ENCODE data around the gene RIN3. TPM values are rescaled to one million over a fixed set of nuclear protein-coding genes. Genes with fewer than 3 reads are reported as not detected.

Gene RIN3
- 2.2 and 2.5 TPM in 2 replicates for total RNA-seq (2012; rRNA removed)
- polyA plus RNA-seq (2012; rRNA removed): 11.1 and 11.6 TPM in 2 replicates
- 8.9 and 13.9 TPM in 2 replicates for polyA plus RNA-seq (2012; cell fraction: cytosol; rRNA removed)
- 10.8 and 19.9 TPM in 2 replicates for polyA plus RNA-seq (2012; cell fraction: nucleus; rRNA removed; ENCODE audit: low replicate concordance)
- percentile 80 among the genes with signal in this experiment for Bru-seq, nascent RNA
- percentile 75 among the genes with signal in this experiment for BruChase-seq, experiment 1, labeled RNA remaining after a 6-hour chase
- BruChase-seq, experiment 2, labeled RNA remaining after a 2-hour chase: percentile 72 among the genes with signal in this experiment
- long read RNA-seq, partial matches to known transcripts: 19 of 32 reads
- long read RNA-seq, other reads (novel, unspliced or antisense): 12 of 32 reads

DNA sequence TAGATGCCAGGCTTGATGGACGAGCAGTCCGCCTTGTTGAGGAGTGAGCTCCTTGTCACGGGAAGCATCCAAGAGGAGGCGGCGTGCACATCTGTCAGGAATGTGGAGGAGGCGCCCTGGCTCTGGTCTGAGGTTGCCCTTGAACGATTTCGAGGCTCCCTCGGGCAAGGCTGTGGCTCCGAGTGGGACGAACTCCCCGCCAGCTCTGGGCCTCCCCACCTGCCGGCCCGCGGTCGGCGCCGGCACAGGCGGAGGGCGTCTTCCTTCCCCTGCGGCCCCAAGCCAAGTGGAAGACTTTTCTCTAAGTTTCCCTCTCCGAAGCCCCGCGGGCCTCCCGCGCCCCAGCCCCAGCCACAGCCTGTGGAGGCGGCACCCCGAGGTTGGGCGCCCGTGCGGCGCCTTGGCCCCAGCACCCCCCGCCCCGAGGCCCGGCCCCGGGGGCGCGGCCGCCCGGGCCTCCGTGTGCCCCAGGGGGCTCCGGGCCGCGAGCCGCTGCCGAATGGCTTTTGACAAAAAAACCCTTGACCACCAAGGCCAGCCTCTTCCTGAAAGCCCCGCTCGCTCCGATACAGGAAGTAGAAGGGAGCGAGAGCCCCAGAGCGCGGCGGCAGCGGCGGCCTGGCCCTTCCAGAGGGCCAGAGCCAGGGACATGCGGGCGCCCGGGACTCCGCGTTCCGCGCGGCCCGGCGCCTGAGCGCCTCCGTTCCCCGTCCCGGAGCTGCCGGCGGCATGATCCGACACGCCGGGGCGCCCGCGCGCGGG is at the start of gene RIN3:
Gene RIN3, plus strand, starts transcription at position 578 of the 762 bp plus-strand sequence. Its CDS starts 152 bp downstream, at position 730.
- peak within 1 kb of the TSS; percentile 89 for H2BK120ac ChIP-seq (ENCODE audit: low read depth, low read length)
- peaks cover 9% of the 10 kb centered on the region for H3K9me1 ChIP-seq (ENCODE audit: insufficient read depth, low read length)
- H4K5ac ChIP-seq (ENCODE audit: low read depth, low read length): peak within 1 kb of the TSS; percentile 75
- H3K4me1 ChIP-seq (ENCODE audit: control insufficient read depth, insufficient read depth, low read length): peaks cover 13% of the 10 kb centered on the region
- TF ChIP-seq RCOR1 (IDR thresholded peaks at IDR 0.05; ENCODE audit: insufficient replicate concordance, low read length) (peak; percentile 56), POLR2A (IDR thresholded peaks at IDR 0.05; ENCODE audit: low read depth, low read length) (peak; percentile 73), USF2 (IDR thresholded peaks at IDR 0.05; ENCODE audit: low read depth, low read length) (no peak)
- ChIA-PET CTCF (interaction anchor here (0.9 kb wide), 1 partner anchor 54 kb away, joined by 3 read pairs; no protein-coding TSS in a partner anchor), POLR2A (ENCODE audit: unreplicated experiment) (interaction anchor here (0.7 kb wide), 1 partner anchor 1125 kb away, joined by 3 read pairs; no protein-coding TSS in a partner anchor)
- peak within 1 kb of the TSS; percentile 41 for H2AK5ac ChIP-seq (ENCODE audit: low read depth, low read length)
- peak within 1 kb of the TSS; percentile 67 for H2BK5ac ChIP-seq (ENCODE audit: low read depth, low read length, poor library complexity, severe bottlenecking)
- in situ Hi-C loops (cut with MboI; ENCODE audit: low sequenced_read_pairs): no loop called here
- peaks cover 19 to 51% of the 10 kb centered on the region in 2 experiments for H3K79me1 ChIP-seq (ENCODE audit: low read depth in 1 of 2, low read length in 2 of 2)
- ATAC-seq (ENCODE audit: low read depth): peak; percentile 63
- peak within 1 kb of the TSS; percentile 68 for H3K4me3 ChIP-seq (ENCODE audit: insufficient read depth, low read depth, low read length)
- peak within 1 kb of the TSS; percentile 94 for H4K91ac ChIP-seq (ENCODE audit: insufficient read depth, low read depth, low read length)
- peak within 1 kb of the TSS; percentile 92 for H3K9ac ChIP-seq (ENCODE audit: low read depth, low read length)
- intact Hi-C loops (cut with micrococcal nuclease): loop anchor here (1.0 to 10.0 kb wide), 3 partner anchors 39 to 169 kb away; no protein-coding TSS in a partner anchor
- H2BK15ac ChIP-seq (ENCODE audit: low read depth, low read length): peak within 1 kb of the TSS; percentile 55; the same call in 2 of the 3 replicates
- H3K4me2 ChIP-seq (ENCODE audit: low read depth, low read length): peak within 1 kb of the TSS; percentile 90
- H3K14ac ChIP-seq (replicated peaks; ENCODE audit: low read depth, low read length): peak within 1 kb of the TSS; percentile 93
- H3K27me3 ChIP-seq (ENCODE audit: control insufficient read depth, insufficient read depth, low read length): no peaks in the 10 kb centered on the region
- H4K20me1 ChIP-seq (ENCODE audit: insufficient read depth, low read length): no peaks in the 10 kb centered on the region; the same call in none of the 2 replicates
- peak within 1 kb of the TSS; percentile 88 for H3K23ac ChIP-seq (ENCODE audit: low read depth, low read length)
- peak within 1 kb of the TSS; percentile 79 for H3K18ac ChIP-seq (ENCODE audit: low read depth, low read length)
- H2AFZ ChIP-seq (replicated peaks; ENCODE audit: low read length, poor library complexity): peak within 1 kb of the TSS; percentile 91
- H3K36me3 ChIP-seq (ENCODE audit: control insufficient read depth, insufficient read depth, low read length): no peaks in the 10 kb centered on the region
- peak within 1 kb of the TSS; percentile 54; the same call in 1 of the 2 replicates for H2BK20ac ChIP-seq (ENCODE audit: low read depth, low read length)
- H4K8ac ChIP-seq (ENCODE audit: low read depth in 2 of 2, low read length in 2 of 2): peak within 1 kb of the TSS; percentile 84 to 91
- BruUV-seq (replicated peaks): no TSS peak
- WGBS, 2 experiments (ENCODE audit: extremely low coverage in 2 of 2, insufficient read length in 1 of 2): 9% methylated on average over 25 of the region's 79 CpGs; no CpG with 5 or more reads in 1 of the 2 experiments
- H3K4ac ChIP-seq (ENCODE audit: low read depth, low read length): peak within 1 kb of the TSS; percentile 93
- peak; percentile 65 for DNase-seq
- H3K27ac ChIP-seq (ENCODE audit: insufficient read depth, low read length): peak within 1 kb of the TSS; percentile 82
- no peaks in the 10 kb centered on the region for H3K9me3 ChIP-seq (ENCODE audit: control insufficient read depth, insufficient read depth, low read length)
- dilution Hi-C loops (cut with HindIII; ENCODE audit: low sequenced_read_pairs, unreplicated experiment): no loop called here
- H2AK9ac ChIP-seq (replicated peaks; ENCODE audit: low read depth, low read length, poor library complexity): peak within 1 kb of the TSS; percentile 98
- peak within 1 kb of the TSS; percentile 56 for H3K56ac ChIP-seq (ENCODE audit: extremely low read depth, insufficient read depth, low read length)
